ENCODE measurements around the gene CCDC43.
"Not testable (repeated sequence)": the region's sequence is repeated elsewhere in the genome, so short reads cannot be mapped to it uniquely, and the experiment has no call there.

CCDC43 gene

DNA sequence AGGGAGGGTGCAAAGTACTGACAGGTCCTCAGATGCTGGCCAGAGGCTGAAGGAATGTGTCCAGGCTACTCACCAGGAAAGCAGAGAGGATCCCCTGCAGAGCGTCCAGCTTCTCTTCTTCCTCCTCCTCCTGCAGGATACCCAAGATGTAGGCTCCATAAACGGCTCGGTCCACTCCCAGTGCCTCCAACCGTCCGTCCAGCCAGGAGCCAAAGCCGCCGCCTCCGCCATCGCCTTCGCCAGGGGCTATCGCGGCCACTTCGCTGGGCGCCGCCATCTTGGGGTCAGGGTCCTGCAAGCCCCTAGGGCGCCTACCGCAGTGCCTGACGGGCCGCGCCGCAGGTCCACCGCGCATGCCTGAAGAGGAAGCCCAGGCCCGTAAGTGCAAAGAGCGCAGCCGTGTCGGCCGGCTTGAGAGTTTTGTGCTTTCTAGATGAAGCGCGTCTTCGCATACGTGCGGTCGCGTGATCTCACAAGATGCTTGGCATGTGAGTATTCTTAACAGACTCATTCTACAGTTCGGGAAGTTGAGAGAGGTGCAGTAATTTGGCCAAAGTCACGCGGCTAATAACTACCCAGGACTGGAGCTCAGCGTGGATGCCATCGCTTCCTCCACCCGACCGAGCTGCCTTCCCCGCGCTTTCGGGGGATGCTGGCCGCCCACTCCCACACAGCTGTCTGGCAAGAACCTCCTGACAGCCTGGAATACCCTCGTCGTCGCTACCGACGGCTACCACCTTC, at the start of gene CCDC43:
Gene CCDC43, minus strand, starts transcription at position 300 of the 741 bp plus-strand sequence. Its CDS starts 23 bp downstream, at position 277.
- H3K4me3 ChIP-seq (ENCODE audit: low read depth, low read length): peak within 1 kb of the TSS; percentile 96
- TF ChIP-seq, protein P1, sequence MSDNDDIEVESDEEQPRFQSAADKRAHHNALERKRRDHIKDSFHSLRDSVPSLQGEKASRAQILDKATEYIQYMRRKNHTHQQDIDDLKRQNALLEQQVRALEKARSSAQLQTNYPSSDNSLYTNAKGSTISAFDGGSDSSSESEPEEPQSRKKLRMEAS (IDR thresholded peaks at IDR 0.05; ENCODE audit: low read depth, low read length): peak; percentile 84
- TF ChIP-seq MYC (IDR thresholded peaks at IDR 0.05; ENCODE audit: low read depth, low read length): peak; percentile 55
- TF ChIP-seq POLR2A (IDR thresholded peaks at IDR 0.05; ENCODE audit: extremely low read depth, insufficient read length): peak; percentile 94
- no peak for TF ChIP-seq CTCF (IDR thresholded peaks at IDR 0.05; ENCODE audit: low read depth, low read length)
- peak; percentile 94 for DNase-seq (ENCODE audit: low read depth)

DNA sequence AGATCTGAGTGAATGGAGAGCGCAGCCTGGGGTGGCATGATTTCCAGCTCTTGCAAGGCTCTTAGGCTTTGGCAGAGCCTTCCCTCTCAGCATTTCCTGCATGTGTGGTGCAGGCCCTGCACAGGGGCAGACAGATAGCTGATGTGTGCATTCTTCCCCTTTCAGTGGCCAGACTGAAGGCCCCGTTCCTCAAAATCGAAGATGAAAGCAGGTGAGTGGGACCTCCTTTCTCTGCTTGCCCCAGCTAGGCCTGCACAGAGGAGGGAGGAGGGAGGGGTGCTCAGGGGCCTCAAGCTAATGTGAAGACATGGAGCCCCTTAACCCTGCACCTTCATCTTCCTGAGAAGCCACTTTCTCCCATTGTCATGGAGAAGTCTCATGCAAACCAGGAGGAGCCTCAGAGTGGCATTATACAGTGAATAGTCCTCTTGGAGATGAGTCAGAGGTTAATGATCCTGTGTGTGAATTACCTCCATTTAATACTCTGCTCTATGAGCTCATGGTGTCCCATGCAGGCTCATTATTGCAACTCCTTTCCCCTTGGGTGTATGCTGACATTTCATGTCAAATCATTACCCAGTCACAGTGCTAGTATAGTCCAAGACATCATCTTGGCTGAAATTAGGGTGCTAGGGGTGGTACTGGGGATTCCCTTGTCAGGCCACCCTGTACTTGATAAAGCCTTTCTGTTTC, 48.8 kb upstream of the CCDC43 start:
- no peak overlapping the region for H3K4me3 ChIP-seq (ENCODE audit: low read depth, low read length)
- TF ChIP-seq, protein P1 (IDR thresholded peaks at IDR 0.05; ENCODE audit: low read depth, low read length): no peak
- TF ChIP-seq CTCF (IDR thresholded peaks at IDR 0.05; ENCODE audit: low read depth, low read length) (no peak), MYC (IDR thresholded peaks at IDR 0.05; ENCODE audit: low read depth, low read length) (no peak)
- DNase-seq (ENCODE audit: low read depth): no peak

DNA sequence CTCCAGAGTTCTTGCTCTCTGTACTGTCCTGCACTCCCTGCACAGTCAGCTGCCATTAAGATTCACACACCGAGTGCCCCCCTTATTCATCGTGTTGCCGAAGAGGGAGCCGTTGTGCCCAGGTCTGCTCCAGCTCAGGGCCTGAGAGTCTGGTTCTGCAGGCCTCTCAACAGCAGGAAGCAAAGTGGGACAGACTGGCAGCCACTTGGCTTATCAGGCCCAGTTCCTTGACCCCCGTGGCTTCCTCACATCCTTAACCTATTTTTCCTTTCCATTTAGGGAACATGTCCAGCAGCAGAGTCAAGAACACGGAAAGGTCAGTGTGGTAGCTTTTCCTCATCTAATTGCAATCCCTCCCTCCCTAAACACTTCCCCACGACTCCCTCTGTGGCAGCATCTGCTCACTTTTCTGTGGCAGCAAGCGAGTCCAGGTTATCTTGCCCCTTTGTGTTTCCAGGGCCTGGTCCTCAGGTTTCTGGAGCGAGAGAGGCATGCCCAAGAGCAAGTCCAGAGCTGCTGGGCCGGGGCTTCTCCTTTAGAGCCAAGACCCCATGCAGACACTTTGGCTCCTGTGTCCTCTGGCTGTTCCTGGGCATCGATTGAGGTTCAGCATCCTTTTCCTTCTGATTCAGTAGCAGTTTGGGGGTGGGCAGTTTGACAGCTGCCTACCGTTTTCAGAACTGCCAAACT, 47.1 kb upstream of the CCDC43 start:
- no peak for DNase-seq (ENCODE audit: low read depth)
- no peak overlapping the region for H3K4me3 ChIP-seq (ENCODE audit: low read depth, low read length)
- TF ChIP-seq POLR2A (IDR thresholded peaks at IDR 0.05; ENCODE audit: extremely low read depth, insufficient read length) (no peak), MYC (IDR thresholded peaks at IDR 0.05; ENCODE audit: low read depth, low read length) (no peak), CTCF (IDR thresholded peaks at IDR 0.05; ENCODE audit: low read depth, low read length) (no peak)
- TF ChIP-seq, protein P1 (IDR thresholded peaks at IDR 0.05; ENCODE audit: low read depth, low read length): no peak

DNA sequence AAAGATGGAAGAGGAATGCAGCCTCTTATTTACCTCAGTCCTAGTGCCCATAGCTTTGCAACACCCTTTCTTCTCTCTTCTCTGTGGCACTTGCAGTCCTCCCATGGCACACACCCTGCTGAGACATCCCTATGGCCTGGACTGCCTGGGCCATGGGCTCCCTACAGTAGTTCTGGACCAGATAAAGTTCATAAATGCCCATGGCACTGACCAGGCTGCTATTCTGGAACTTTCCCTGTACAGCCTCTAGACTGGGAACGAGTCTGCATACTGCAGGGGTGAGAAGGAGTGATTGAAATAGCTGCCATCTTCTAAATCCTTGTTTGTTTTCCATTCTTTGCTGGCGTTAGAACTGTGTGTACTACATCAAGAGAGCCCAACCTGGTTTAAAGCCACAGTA, 44.7 kb upstream of the CCDC43 start:
- DNase-seq (ENCODE audit: low read depth): no peak
- H3K4me3 ChIP-seq (ENCODE audit: low read depth, low read length): no peak overlapping the region
- TF ChIP-seq, protein P1 (IDR thresholded peaks at IDR 0.05; ENCODE audit: low read depth, low read length): no peak
- no peak for TF ChIP-seq CTCF (IDR thresholded peaks at IDR 0.05; ENCODE audit: low read depth, low read length)
- TF ChIP-seq POLR2A (IDR thresholded peaks at IDR 0.05; ENCODE audit: extremely low read depth, insufficient read length): no peak
- no peak for TF ChIP-seq MYC (IDR thresholded peaks at IDR 0.05; ENCODE audit: low read depth, low read length)

DNA sequence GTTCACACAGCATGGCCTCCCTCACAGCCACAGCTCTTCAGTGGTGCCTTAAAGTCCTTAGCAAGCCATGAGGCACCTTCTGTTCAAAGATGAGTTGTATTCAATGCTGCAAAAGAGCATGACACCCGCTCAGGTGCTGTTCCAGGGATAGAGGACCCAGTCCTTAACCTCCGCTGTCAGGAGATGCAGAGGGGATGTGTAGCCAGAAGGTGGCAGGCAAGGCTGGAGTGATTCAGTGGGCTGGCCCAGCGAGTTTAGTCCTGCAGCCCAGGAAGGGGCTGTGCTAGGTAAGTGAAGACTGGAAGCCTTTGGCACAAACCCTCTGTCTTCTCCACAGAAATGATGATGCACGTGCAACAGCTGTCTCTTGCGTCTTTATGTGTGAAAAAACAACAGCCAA, 44.2 kb upstream of the CCDC43 start:
- no peak overlapping the region for H3K4me3 ChIP-seq (ENCODE audit: low read depth, low read length)
- peak; percentile 31 for TF ChIP-seq CTCF (IDR thresholded peaks at IDR 0.05; ENCODE audit: low read depth, low read length)
- no peak for TF ChIP-seq MYC (IDR thresholded peaks at IDR 0.05; ENCODE audit: low read depth, low read length)
- TF ChIP-seq, protein P1 (IDR thresholded peaks at IDR 0.05; ENCODE audit: low read depth, low read length): no peak
- TF ChIP-seq POLR2A (IDR thresholded peaks at IDR 0.05; ENCODE audit: extremely low read depth, insufficient read length): no peak
- DNase-seq (ENCODE audit: low read depth): peak; percentile 32

GRCh38 chr17:44726121-44726520, 36.5 kb upstream of the CCDC43 start:
- DNase-seq (ENCODE audit: low read depth); H3K4me3 ChIP-seq (ENCODE audit: low read depth, low read length): not testable (repeated sequence)
